ENCODE results near the gene DQX1. TPM values are rescaled to one million over a fixed set of nuclear protein-coding genes. Genes with fewer than 3 reads are reported as not detected.

DQX1 gene
- total and polyA plus RNA-seq, 9 of the 15 experiments (the other 6 are each of a cell fraction or from before 2014, with no cell fraction given), result 0.04 to 0.38 (median 0.18) TPM; not detected in 1

GRCh38 chr2:74553892-74554819 lies 28.1 kb upstream of the DQX1 start, which contains the start of the genes DOK1 and LOXL3 (continued):
- TF ChIP-seq E2F1 (CRISPR knock-in tag; IDR thresholded peaks at IDR 0.05), result peak; percentile 82
- TF ChIP-seq CAMTA2 (CRISPR knock-in tag; conservative IDR thresholded peaks at IDR 0.05), result no peak
- TF ChIP-seq TFAM (CRISPR knock-in tag; conservative IDR thresholded peaks at IDR 0.05), result no peak
- TF ChIP-seq ZBTB43 (CRISPR knock-in tag; IDR thresholded peaks at IDR 0.05), result no peak
- TF ChIP-seq RBM14 (IDR thresholded peaks at IDR 0.05; ENCODE audit: borderline replicate concordance, insufficient read depth, low read depth, low read length), result no peak
- TF ChIP-seq RCOR1 (IDR thresholded peaks at IDR 0.05; ENCODE audit: borderline replicate concordance in 1 of 2, low read depth in 2 of 2, low read length in 2 of 2), result peak in 1 of 2 experiments; percentile 0; a peak in 2 of 4 replicates
- TF ChIP-seq POLR2G (IDR thresholded peaks at IDR 0.05; ENCODE audit: low read depth, low read length), result peak; percentile 71
- TF ChIP-seq USF2 (CRISPR knock-in tag; IDR thresholded peaks at IDR 0.05), result 0 out of 2 replicates have a peak, but pooled peaks have one; percentile 22
- no peak for TF ChIP-seq CBX8 (IDR thresholded peaks at IDR 0.05; ENCODE audit: borderline replicate concordance, extremely low read depth, low read depth, low read length, poor library complexity, severe bottlenecking)
- TF ChIP-seq HOXB6 (CRISPR knock-in tag; IDR thresholded peaks at IDR 0.05; ENCODE audit: borderline replicate concordance), result no peak

All from K562 (cell line).